ENCODE measurements around the gene DAPP1.
"Not testable (repeated sequence)": the region's sequence is repeated elsewhere in the genome, so short reads cannot be mapped to it uniquely, and the experiment has no call there.

Gene DAPP1, protein sequence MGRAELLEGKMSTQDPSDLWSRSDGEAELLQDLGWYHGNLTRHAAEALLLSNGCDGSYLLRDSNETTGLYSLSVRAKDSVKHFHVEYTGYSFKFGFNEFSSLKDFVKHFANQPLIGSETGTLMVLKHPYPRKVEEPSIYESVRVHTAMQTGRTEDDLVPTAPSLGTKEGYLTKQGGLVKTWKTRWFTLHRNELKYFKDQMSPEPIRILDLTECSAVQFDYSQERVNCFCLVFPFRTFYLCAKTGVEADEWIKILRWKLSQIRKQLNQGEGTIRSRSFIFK

DNA sequence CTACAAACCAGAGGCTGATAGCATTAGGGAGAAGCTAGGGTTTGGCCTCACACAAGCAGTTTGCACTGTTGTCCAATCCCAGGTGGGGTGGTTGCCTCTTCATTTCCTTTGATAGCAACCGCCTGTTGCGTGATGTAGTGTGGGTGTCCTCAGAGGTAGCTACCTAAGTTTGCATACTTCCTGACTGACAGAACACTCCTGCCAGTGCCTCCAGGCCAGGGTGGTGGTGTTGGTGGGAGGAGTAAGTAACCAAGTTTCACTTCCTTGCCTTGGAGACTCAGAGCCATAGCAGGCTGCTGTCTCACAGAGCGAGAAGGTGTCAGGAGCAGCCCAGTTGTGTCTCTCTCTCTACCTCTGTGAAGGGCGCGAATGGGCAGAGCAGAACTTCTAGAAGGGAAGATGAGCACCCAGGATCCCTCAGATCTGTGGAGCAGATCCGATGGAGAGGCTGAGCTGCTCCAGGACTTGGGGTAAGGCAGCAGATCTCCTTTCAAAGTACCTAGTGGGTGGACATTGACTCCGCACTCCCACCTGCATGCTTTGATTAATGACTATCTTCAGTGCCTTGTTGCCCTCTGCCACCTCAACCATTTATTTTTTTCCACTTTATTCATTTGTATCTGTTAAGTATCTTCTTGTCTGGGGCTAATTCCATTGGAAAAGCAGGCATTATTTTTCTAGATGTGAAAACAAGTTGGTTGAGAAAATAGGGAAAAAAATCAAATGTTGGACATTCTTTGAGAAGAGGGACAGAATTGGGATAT is at the start of gene DAPP1:
Gene DAPP1 (plus strand): TSS at position 283 of the 764 bp plus-strand sequence. CDS start 87 bp downstream, at position 370.
- no peak for DNase-seq

DNA sequence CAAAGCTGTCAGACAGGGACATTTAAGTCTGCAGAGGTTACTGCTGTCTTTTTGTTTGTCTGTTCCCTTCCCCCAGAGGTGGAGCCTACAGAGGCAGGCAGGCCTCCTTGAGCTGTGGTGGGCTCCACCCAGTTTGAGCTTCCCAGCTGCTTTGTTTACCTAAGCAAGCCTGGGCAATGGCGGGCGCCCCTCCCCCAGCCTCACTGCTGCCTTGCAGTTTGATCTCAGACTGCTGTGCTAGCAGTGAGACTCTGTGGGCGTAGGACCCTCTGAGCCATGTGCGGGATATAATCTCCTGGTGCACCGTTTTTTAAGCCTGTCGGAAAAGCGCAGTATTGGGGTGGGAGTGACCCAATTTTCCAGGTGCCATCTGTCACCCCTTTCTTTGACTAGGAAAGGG is 45.8 kb upstream of the DAPP1 start:
- not testable (repeated sequence) for DNase-seq

DNA sequence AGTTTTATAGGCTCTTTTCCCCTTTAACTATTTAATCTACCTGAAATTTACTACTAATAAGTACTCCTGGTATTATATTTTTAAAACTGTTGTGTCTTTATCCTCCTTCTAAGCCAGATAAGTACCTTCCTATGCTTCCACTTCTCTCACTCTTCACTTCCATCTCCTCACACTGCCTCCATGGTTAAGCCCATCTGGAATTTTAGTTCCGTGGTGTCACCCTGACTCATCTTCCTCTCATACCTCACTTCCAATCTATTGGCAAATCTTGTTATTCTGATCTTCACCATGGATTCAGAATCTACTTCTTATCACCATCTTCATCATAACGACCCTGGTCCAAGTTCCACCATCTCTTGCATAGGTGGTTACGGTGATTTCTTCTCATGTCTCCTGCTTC is 32.7 kb upstream of the DAPP1 start:
- DNase-seq: no peak

DNA sequence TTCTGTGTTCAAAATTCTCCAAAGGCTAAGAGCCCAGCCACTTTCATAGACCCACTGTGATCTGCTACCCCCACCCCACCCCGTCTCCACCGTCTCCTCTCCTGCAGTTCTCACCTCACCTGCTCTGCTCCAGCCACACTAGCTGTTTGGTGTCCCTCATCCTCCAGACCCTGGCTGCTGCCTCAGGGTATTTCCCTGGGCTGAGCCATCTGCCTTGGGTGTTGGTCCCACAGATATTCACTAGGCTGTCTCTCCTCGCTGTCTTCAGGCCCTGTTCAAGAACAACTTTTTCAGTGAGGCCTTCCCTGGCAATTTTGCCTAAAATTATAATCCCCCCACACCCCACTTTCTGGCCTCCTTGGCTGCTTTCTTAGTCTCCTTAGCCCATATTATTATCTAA is 31.8 kb upstream of the DAPP1 start:
- no peak for DNase-seq

DNA sequence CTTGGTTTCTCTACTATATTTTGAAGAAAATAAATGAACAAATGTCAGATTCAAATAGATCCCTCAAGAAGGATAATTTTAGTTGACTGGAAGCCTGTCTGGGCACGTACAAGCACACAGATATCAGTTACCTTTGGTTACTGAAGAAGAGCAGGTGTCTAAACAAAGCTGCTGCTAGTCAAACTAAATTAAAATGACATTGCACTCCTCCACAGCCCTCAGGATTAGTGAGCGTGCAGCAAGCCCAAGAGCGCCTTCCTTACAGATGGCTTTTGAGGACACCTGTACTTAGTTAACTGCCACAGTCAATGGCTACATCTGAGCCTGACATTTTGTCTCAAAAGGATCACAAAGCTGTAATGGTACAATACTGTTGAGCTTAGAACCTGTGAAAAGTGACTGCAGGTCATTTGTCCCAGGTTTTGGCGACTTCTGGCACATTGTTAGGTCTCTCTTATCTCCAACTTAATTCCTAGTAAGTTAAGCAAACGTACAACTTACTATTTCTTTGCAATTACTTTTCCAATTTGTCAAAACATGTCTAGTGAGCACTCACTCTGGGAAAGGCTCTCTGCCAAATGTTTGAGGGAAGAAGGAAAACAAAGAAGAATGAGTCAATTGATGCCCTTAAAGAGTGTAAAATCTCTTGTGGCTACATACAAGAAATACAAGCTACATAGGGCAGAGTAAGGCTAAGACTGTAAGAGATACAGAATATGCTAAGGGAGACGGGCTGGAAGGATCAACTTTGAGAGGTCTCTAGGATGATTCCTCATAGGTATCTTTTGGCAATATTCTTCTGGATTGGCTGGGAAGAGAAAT is 25.6 kb upstream of the DAPP1 start:
- peak; percentile 52 for DNase-seq

DNA sequence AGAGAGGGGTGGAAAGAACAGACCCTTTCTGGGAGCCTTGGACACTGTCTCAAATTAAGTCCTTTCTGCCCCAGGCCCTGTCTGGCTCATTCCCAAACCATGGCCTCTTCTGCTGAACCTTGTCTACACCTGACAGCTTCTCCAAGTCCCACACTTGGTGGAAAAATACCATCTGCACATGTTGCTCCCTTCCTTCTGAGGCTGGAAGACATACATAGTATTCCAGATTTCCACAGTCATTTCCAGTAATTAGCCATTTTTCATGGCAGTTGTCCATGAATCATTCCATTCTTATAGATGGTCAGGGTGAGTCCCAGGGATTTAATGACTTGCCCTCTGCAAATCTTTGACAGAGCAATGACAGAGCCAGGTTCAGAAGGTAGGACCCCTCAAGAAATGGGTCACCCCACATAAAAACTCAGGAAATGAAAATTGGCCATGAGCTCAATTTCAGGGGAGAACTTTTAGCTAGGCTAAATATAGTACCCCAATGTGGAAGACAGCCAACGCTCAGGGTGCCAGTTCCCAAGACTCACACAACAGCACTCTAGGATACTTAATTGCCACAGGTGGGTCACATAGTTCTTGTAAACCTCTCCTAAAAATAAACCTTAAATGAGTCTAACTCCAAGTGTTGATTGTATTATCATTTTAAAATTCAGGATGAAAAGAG is 16.2 kb upstream of the DAPP1 start:
- DNase-seq: no peak

DNA sequence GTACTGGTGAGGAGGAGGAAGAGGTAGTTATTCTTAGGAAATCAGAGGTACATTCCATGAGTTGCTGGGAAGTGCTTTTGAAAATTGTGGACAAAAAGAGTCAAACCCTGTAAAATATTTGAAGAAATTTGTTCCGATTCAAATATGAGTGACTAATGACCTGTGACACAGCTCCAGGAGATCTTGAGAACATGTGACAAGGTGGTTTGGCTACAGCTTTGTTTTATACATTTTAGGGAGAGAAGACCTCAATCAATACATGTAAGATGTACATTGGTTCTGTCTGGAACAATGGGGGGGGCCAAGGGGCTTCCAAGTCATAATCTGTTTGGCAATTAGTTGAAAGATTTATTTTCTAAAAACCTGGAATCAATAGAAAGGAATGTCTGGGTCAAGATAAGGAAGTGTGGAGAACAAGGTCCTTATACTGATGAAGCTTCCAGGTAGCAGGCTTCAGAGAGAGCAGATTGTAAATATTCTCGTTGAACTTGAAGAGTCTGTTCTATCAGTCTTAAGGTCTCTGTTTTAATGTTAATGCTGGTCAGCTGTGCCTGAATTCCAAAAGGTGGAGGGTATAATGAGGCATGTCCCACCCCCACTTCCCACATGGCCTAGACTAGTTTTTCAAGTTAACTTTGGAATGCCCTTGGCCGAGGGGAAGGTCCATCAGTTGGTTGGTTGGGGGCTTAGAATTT is 15.5 kb upstream of the DAPP1 start:
- no peak for DNase-seq

DNA sequence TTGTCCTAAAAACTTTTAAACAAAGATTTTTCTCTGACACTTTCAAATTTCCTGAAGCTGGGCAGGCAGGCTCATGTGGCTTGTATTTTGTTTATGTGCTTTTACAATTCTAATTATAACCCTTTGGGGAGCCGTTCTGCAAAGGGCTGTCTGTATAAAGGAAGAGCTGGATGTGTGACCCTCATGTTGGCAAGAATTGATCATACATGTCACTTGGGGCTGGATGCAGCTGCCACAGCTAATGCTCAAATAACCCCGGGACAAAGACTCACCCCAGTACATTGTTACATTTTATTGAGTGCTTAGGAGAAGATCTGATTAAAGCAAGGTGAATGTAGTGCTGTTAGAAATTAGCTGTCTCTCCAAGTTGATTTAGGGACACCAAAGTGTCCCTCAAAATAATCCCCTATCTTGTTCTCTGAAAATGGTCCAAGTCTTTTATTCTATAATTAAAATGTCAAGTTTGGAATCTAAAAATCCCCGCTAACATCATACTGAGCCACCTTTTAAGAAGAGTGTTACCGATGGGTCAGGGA is 13.0 kb upstream of the DAPP1 start:
- DNase-seq: no peak

DNA sequence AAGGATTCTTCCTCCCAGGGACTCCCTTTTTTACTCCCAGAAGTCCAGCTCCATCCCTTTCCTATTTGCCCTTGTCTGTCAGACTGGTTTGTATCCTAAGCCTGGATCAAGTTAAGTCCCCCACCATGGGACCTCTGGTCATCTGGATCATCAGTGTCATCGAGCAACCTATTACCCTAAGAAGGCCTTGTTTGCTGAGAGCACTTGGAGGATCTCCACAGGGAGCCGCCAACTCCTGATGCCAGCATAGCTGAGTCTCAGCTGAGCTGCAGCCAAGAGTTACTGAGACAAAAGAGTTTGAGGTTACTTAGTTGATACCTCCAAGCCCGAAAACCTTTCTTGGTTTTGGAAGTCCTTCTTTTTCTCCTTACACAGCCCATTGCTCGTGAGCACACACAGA is 10.1 kb upstream of the DAPP1 start:
- no peak for DNase-seq

DNA sequence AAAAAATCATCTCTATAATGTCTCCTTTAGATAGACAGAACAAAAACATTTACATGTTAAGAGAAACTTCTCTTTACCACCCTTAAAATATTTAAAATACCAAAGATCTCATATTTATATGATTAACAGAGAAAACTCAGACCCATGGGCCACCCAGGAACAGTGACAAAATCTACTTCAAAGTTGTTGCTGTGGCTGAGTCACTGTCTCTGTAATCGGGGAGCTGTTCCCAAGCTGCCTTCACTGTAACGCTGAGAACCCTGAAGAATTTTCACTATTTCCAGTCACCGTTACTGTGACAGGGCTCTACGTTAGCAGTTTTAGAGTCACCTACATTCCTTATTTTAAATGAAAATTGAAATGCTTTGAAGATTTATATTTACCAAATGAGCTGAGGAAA is 9.0 kb upstream of the DAPP1 start:
- DNase-seq: no peak

DNA sequence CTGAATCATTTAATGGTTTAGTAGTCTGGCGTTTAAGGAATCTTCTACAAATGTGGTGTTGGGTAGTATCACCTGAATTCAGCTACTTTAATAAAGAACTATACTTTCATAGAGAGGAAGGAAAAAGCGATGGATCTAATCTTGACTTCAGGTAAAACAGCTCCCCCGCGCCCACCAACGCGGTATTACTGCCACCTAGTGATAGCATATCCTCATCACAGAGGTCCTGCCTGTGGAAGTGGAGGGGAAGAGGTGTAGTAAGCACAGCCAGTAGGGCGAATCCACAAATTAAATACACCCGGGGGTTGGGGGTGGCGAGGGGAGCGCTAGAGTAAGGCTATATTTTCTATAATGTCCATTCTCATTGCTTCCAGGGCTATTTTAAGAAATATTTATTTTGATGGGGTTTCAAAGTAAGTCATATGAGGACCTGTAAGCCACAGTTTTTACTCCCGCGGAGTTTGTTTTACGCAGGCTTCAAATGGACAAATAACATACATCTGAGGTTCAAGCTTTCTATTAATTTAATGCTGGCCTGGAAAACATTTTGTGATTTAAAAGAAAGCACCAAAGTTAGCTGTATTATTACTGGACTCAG is 8.3 kb upstream of the DAPP1 start:
- DNase-seq: peak; percentile 28

DNA sequence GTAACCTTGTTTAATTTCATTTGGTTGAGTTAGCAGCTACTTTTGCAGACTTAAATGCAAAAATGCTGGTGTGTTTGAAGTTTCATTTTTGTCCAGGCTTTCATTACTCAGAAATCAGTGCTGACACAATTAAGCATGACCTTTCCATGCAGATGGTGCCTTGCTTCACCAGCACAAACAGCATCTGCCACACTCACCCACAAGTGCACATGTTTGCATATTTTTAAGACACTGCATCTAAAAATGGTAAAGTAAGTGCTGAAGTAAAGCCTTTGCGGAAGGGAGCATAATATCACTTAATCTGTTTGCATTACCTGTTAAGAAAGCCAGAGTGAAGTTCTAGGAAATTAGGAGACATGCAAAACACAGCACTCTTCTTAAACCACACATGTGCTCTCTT is 7.3 kb upstream of the DAPP1 start:
- no peak for DNase-seq

DNA sequence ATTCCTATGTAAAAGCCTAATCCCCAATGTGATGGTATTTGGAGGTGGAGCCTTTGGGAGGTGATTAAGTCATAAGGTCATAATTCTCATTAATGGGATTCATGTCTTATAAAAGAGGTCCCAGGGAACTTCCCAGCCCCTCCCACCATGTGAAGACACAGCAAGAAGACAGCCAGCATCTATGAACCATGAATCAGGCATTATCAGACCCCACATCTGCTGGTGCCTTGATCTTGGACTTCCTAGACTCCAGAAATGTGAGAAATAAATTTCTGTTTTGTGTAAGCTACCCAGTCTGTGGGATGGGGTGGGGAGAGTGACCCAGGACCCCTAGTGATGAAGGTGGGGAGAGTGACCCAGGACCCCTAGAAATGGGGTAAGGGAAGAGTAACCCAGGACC is 6.1 kb upstream of the DAPP1 start:
- no peak for DNase-seq

DNA sequence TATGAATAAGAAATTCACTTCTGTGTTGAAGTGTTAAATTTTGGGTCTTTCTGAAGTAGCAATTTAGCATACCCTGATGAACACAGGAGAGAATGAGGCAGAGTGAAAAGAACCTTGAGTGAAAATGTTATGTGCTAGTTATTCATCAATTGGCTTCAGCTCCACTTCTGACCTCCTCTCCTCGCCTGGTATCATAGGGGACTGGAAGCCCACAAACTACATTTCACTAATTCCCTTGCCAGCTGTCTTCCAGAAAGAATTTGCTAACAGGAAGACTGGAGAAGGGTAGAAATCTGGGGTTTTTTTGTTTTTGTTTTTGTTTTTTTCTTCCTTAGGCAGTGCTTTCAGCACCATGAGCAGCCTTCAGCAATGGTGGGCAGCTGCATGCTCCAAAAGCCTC is 5.5 kb upstream of the DAPP1 start:
- no peak for DNase-seq

DNA sequence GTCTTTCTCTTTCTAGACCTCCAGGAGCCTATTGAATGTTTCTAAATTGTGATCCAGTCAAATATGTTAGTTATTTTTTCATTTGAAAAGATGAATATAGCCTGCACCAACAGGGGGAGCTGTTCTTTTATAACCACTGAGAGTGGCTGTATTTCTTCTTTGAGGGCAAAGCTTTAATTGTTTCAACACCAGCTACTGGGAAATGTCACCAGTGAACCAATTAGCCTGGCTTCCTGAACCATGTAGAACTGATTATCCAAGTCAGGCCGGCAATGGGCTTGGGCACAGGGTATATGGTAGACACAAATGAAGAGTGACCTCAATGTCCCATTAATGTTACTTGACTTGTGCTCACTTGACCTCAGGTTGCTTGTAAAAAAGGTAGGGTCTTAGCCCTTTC is 4.8 kb upstream of the DAPP1 start:
- peak; percentile 28 for DNase-seq

DNA sequence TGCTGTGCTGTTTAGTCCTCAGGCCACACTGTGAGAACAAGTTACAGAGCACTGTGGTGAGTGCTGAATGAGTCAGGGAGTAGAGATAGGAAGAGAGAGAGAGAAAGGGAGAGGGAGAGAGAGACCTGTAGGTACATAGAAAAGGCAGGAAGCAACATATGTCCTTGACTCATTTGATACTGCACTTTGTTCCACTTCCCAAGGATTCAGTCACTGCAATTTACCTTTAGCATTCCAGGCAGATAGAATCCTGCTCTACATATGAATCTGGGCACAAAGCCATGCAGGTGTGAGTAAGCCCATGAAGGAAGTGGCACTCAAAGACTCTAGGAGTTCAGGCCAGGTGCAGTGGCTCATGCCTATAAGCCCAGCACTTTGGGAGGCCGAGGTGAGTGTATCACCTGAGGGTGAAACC is 1.0 kb upstream of the DAPP1 start:
- no peak for DNase-seq

DNA sequence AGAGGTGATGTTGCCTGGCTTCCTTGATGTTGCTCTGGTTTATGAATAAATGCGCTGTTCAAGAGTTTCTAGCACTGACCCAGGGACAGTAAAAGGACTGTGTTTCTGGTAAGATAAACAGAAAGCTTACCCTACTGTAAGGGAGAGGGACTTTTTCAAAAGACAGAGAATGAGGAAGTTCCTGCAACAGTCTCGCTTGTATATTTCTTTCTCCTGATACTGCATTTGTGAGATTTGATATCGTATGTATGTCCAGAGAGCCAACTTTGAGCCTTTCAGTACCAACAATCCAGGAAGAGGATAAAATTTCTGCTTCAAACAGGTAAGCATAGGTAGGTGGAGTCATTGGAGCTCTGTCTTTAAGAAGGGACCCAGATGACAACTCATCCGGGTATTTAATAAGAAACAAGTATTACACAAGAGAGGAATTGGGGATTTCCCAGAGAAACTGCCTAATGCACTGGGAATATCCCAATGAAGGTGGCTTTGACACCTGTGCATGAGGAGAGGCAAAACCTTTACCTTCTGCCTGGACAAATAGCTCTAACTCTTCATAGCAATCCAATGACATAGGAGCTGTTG is 773 bp downstream of the DAPP1 start:
- DNase-seq: no peak

DNA sequence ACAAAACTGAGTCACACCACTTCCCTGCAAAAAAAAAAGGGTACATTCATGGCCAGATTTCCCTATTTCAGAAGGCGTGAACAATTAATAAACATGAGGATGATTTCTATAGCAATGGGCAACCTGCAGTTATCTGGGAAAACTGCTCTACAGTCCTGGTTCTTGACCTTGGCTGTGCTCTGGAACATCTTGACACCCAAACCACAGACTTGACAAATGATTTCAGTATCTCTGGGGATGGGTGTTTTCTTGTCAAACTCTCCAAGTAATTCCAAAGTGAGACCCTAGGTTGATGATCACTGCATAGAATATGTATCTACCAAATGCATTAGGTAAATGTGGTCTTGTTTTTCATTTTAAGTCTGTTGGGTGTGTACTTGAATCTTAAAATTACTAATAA is 2.0 kb downstream of the DAPP1 start:
- DNase-seq: no peak

DNA sequence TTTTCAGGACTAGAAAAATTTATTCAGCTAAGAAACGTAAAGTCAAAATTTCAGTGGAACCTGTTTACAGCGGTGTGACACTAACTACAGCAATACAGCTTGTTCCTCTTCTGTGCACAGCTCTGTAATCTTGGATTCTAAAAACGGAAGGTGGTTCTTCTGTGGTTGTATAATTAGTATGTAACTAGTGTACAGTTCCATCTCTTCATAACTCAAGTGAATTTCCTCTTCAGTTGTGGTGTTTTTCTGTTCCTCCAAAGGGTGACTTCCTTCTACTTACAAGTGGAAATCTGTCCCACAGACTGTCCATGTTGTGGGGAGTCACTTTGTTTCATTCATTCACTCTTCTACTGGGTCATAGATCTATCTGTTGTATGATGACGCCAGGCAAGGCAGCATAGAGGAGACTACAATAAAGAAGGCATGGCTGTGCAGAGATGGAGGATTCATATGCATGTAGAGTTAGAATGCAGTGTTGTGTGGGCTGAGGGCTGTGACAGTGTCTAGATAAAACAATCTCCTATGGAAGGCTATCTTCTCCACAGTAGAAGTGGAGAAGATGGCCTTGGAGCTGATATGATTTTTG is 5.4 kb downstream of the DAPP1 start:
- no peak for DNase-seq

DNA sequence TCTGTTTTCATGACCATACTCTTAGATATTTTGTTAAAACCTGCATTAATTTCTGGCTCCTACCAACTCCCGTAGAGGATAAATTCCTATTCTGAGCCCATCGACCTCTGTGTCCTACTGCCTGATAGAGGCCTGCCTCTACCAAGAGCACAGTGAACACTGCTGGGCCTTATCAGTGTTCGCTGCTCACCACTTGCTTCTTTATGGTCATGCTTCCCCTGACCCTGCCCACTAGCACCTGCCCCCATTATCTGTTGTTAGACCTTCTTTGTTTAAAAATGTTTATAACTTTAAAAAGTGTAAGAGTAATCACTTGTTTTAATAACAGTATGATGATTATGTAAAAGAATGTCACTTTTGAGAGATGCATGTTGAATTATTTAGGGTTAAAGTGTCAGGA is 6.1 kb downstream of the DAPP1 start:
- DNase-seq: no peak

DNA sequence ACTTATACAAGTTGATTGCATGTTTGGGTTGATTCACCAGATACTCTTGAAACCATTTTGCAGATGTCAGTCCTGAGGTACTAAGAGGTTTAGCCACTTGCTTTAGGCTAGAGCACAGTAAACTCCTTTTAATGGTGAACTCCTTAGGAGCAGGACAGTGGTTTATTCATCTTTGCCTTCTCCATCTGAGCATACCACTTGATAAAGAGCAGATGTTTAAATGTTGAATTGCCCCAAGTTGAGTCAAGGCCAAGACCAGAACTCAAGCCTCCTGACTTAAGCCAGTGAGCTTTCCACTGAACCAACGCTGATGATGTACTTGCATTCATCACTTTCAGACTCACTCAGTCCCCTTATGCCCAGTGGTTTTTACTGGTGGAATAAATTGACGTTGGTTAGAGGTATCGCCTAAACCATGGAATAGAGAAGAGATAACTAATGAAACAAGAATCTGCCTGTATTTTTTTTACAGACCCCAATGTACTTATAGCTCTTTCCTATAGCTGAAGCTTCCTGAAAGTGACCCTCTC is 7.5 kb downstream of the DAPP1 start:
- no peak for DNase-seq

Measured in NCI-H748 treated with DMSO at 0.1 percent for 48 hours (cell line).